RWPE1 (cell line): Measurements from ENCODE around the gene TMEM53.

Experiments used
- CTCF ChIA-PET: fragments of 350-600 bp; sonication (Branson Sonifier 250); formaldehyde crosslinking; extraction: SDS; loops from one replicate; lab custom pipeline; 2021; lab: Yijun Ruan, JAX
- POLR2A ChIA-PET: fragments of 400-600 bp; formaldehyde crosslinking; extraction: SDS; loops from one replicate; lab custom pipeline; 2020; ENCODE audit warnings: antibody characterized with exemption; ENCODE audit not compliant: low non-redundant PET; lab: Yijun Ruan, JAX
- DNase-seq: peaks from one replicate; pipeline ENCODE4 v3.0.0; 2012; ENCODE audit warnings: low spot score
- H3K27ac ChIP-seq: fragments of 450-650 bp; 2 replicates; pipeline ENCODE4 v1.5.1; 2017
- CTCF ChIP-seq: fragments of 450-650 bp; conservative IDR thresholded peaks from 2 replicates; pipeline ENCODE4 v1.5.1; 2017; ENCODE audit warnings: low read depth, mild to moderate bottlenecking

Gene TMEM53

GRCh38 chr1:44646261-44647110, 27.8 kb downstream of the TMEM53 start:
- ChIA-PET POLR2A (interaction anchor here (0.6 kb wide), 2 partner anchors 11 to 18 kb away, joined by 3 read pairs; no protein-coding TSS in a partner anchor), CTCF (interaction anchor here (0.7 to 1.2 kb wide), 3 partner anchors 14 to 454 kb away, joined by 3 to 5 read pairs (median 3); no protein-coding TSS in a partner anchor)
- no peak for TF ChIP-seq CTCF
- H3K27ac ChIP-seq: peak overlapping the region; percentile 10
- no peak for DNase-seq

- DNase-seq: no peak
- POLR2A ChIA-PET: no interaction called here
- no peak for TF ChIP-seq CTCF
- CTCF ChIA-PET: no interaction called here
- peak overlapping the region; percentile 10 for H3K27ac ChIP-seq
Observed at GRCh38 chr1:44645476-44646244, 28.6 kb downstream of the TMEM53 start.

- CTCF ChIA-PET: no interaction called here
- no peak for TF ChIP-seq CTCF
- H3K27ac ChIP-seq: peak overlapping the region; percentile 10
Observed at GRCh38 chr1:44644806-44645205, 29.5 kb downstream of the TMEM53 start.

GRCh38 chr1:44643721-44644334, 30.5 kb downstream of the TMEM53 start:
- no peak overlapping the region; the same call in 1 of the 2 replicates for H3K27ac ChIP-seq
- TF ChIP-seq CTCF: no peak
- ChIA-PET POLR2A (no interaction called here), CTCF (interaction anchor here (1.6 to 3.1 kb wide), 2 partner anchors 9 to 74 kb away, joined by 5 to 15 read pairs; no protein-coding TSS in a partner anchor)
- no peak for DNase-seq

More at GRCh38 chr1:44644806-44645205, 29.5 kb downstream of the TMEM53 start:
- DNase-seq: no peak
- POLR2A ChIA-PET: no interaction called here

- no peak for DNase-seq
- TF ChIP-seq CTCF: no peak
- CTCF ChIA-PET: interaction anchor here (0.9 to 3.1 kb wide), 3 partner anchors 10 to 73 kb away, joined by 3 to 15 read pairs (median 5); no protein-coding TSS in a partner anchor
- POLR2A ChIA-PET: no interaction called here
- H3K27ac ChIP-seq: peak overlapping the region; percentile 9
Observed at GRCh38 chr1:44642925-44643324, 31.4 kb downstream of the TMEM53 start.
